ENCODE data around the gene ACSL1. TPM values are rescaled to one million over a fixed set of nuclear protein-coding genes. Genes with fewer than 3 reads are reported as not detected.

The ACSL1 gene
- total RNA-seq, 1 donor from 2014 or later = 42.9 TPM

GRCh38 chr4:184836613-184837012 is 10.8 kb upstream of the ACSL1 start:
- no peaks in the 10 kb centered on the region for H3K27me3 ChIP-seq (ENCODE audit: control insufficient read depth, insufficient read depth, low read length)
- DNase-seq (ENCODE audit: low read depth) = no peak
- TF ChIP-seq CTCF (IDR thresholded peaks at IDR 0.05; ENCODE audit: insufficient read depth, low read length, poor library complexity, severe bottlenecking) = no peak
- H3K4me3 ChIP-seq (ENCODE audit: low read depth, low read length) = no peak overlapping the region
- no peaks in the 10 kb centered on the region for H3K36me3 ChIP-seq (ENCODE audit: control insufficient read depth, insufficient read depth, low read length)

GRCh38 chr4:184833046-184833838 is 7.5 kb upstream of the ACSL1 start:
- Histone ChIP-seq H3K27me3 (ENCODE audit: control insufficient read depth, insufficient read depth, low read length) (no peaks in the 10 kb centered on the region), H3K36me3 (ENCODE audit: control insufficient read depth, insufficient read depth, low read length) (no peaks in the 10 kb centered on the region), H3K4me3 (ENCODE audit: low read depth, low read length) (no peak overlapping the region)
- DNase-seq (ENCODE audit: low read depth) = no peak
- no peak for TF ChIP-seq CTCF (IDR thresholded peaks at IDR 0.05; ENCODE audit: insufficient read depth, low read length, poor library complexity, severe bottlenecking)

- no peak for DNase-seq (ENCODE audit: low read depth)
- no peaks in the 10 kb centered on the region for H3K27me3 ChIP-seq (ENCODE audit: control insufficient read depth, insufficient read depth, low read length)
- TF ChIP-seq CTCF (IDR thresholded peaks at IDR 0.05; ENCODE audit: insufficient read depth, low read length, poor library complexity, severe bottlenecking) = no peak
- H3K4me3 ChIP-seq (ENCODE audit: low read depth, low read length) = no peak overlapping the region
- no peaks in the 10 kb centered on the region for H3K36me3 ChIP-seq (ENCODE audit: control insufficient read depth, insufficient read depth, low read length)
Measured at GRCh38 chr4:184831153-184831552, 5.4 kb upstream of the ACSL1 start.

GRCh38 chr4:184826691-184827270 is 1.0 kb upstream of the ACSL1 start:
- DNase-seq (ENCODE audit: low read depth) = no peak
- no peak for TF ChIP-seq CTCF (IDR thresholded peaks at IDR 0.05; ENCODE audit: insufficient read depth, low read length, poor library complexity, severe bottlenecking)
- no peaks in the 10 kb centered on the region for H3K27me3 ChIP-seq (ENCODE audit: control insufficient read depth, insufficient read depth, low read length)
- no peaks in the 10 kb centered on the region for H3K36me3 ChIP-seq (ENCODE audit: control insufficient read depth, insufficient read depth, low read length)
- H3K4me3 ChIP-seq (ENCODE audit: low read depth, low read length) = peak overlapping the region; percentile 45

- no peak for DNase-seq (ENCODE audit: low read depth)
- Histone ChIP-seq H3K36me3 (ENCODE audit: control insufficient read depth, insufficient read depth, low read length) (no peaks in the 10 kb centered on the region), H3K27me3 (ENCODE audit: control insufficient read depth, insufficient read depth, low read length) (no peaks in the 10 kb centered on the region), H3K4me3 (ENCODE audit: low read depth, low read length) (peak overlapping the region; percentile 80)
- TF ChIP-seq CTCF (IDR thresholded peaks at IDR 0.05; ENCODE audit: insufficient read depth, low read length, poor library complexity, severe bottlenecking) = no peak
Measured at GRCh38 chr4:184825141-184825895, 450 bp downstream of the ACSL1 start.

Measured in kidney epithelial cell (primary cell).